HCEC 1CT (cell line): ENCODE results near the gene LIAS.
A peak's percentile ranks its signal among the peaks of the same experiment; 100 is the strongest.
"Not testable (repeated sequence)": the region's sequence is repeated elsewhere in the genome, so short reads cannot be mapped to it uniquely, and the experiment has no call there.

Experiments
- DNase-seq: peaks from one replicate; pipeline ENCODE4 v3.0.0-alpha.2; 2017

The LIAS gene

DNA sequence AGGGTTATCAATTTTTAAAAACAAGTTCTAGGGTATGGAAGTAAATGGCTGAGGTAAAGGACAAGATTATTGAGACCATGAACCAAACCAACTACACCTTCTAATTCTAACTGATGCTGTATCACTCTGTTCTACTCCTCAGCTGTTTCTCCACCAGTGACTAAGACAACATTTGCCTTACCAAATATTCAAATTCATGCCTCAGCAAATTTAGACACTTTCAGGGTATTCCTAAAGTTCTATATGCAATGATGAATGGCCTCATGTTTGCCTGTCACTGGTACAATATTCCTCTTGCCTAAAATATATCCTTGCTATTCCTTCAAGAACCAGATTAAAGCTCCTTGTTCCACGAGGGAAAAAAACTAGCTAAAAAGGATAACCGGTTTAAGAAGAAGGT is 5.1 kb upstream of the LIAS start:
- DNase-seq = no peak

DNA sequence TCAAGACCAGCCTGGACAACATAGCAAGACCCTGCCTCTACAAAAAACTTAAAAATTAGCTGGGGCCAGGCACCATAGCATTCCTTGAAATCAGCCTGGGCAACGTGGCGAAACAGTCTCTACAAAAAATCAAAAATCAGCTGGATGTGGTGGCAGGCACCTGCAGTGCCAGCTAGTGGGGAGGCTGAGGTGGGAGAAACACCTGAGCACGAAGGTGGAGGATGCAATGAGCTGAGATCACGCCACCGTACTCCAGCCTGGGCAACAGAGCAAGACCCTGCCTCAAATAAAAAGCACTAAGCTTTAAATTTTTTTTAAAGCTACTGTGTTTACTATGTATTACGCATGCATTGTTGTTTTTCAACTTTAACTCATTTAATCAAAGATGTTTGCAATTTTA is 3.4 kb upstream of the LIAS start:
- no peak for DNase-seq

DNA sequence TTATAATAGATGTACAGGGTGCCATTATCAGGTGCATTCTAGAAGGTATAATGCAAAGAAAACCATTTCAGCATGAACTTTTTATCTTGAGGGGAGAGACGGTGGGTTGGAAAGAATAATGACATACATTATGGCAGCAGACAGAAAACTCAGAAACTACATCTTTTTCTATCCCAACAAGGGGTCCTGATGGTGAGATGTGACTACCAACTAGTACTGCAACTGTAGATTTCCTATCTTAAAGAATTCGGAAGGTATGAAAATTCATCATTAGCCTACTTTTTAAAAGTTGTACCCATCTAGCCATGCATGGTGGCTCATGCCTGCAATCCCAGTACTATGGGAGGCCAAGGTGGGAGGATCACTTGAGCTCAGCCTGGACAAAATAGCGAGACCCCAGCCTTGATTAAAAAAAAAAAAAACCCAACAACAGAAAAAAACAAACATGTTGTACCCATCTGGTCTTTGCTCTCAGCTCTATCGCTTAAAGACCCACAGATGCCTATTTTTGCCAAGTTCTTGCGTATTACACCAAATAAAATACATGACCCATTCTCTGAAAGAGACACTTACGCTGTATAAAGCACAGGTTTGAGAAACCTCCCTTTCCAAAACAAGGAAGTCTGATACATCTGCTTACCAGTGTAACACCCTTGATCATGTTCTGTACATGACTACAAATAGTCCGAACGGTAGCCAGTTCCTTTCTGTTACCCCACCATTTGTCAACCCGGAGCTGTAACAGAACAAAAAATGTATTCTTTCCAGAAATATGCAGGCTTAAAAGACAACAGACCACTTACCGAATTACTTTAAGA is 1.7 kb upstream of the LIAS start:
- no peak for DNase-seq

DNA sequence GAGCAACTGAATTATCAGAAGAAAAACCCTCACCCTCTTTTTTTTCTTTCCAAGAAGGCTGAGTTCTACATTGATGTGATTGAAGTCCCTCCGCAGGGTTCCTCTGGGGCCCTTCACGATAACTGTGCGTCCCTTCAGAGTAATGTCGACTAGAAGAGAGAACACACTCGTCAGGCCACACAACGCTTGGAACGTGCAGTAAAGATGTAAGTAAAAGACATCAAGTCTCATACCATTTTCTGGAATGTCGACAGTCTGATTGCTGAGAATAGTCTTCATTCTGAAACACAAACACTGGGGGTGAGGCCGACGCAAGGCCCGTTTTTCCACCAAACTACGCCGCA is 723 bp upstream of the LIAS start:
- not testable (repeated sequence) for DNase-seq

DNA sequence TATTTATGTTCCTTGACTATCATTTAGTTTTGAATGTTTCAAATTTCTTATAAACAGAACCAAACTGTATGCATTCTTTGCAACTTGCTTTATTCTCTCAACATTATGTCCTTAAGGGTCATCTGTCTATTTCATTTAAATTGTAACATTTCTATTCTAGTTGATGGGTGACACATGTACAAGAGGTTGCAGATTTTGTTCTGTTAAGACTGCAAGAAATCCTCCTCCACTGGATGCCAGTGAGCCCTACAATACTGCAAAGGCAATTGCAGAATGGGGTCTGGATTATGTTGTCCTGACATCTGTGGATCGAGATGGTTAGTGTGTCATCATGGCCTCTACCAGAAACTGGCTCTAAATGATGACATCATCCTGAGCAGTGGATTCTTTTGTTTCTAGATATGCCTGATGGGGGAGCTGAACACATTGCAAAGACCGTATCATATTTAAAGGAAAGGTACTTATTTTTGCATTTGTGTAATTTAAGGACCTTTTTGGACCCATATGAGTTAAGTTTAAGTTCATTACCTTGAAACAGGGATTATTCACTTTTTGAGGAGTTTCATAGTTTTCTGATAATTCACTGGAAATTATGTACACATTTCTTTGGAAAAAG is 6.1 kb downstream of the LIAS start:
- DNase-seq = peak; percentile 77

DNA sequence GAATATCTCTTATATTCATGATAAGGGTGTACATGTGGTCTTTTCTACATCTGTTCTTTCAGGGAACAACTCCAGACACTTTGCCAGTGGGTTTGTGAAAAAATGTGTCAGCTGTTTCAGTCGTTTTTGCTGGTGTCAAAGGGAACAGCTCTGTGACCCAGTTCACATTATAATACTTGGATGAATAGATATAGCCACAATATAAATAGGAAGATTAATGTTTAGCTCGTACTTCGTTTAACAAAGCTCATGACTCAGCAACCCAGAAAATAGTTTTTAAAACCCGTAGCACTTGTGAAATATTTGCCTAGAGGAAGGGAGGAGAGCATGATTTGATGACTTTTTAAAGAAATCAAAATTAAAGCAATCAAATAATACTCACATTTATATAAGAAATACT is 7.9 kb downstream of the LIAS start:
- DNase-seq = peak; percentile 52

DNA sequence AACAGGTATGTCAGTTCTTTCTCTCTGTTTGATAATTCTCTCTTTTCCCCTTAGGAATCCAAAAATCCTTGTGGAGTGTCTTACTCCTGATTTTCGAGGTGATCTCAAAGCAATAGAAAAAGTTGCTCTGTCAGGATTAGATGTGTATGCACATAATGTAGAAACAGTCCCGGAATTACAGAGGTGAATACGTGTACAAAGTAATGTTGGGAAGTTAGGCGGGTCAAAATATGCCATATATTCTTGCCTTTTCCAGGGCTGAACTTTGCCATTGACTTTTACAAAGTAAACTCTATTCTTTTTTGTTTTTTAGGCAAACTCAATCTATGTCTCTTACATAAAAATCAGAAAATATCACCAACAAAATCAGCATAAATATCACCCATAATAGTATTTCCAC is 8.6 kb downstream of the LIAS start:
- DNase-seq = no peak

DNA sequence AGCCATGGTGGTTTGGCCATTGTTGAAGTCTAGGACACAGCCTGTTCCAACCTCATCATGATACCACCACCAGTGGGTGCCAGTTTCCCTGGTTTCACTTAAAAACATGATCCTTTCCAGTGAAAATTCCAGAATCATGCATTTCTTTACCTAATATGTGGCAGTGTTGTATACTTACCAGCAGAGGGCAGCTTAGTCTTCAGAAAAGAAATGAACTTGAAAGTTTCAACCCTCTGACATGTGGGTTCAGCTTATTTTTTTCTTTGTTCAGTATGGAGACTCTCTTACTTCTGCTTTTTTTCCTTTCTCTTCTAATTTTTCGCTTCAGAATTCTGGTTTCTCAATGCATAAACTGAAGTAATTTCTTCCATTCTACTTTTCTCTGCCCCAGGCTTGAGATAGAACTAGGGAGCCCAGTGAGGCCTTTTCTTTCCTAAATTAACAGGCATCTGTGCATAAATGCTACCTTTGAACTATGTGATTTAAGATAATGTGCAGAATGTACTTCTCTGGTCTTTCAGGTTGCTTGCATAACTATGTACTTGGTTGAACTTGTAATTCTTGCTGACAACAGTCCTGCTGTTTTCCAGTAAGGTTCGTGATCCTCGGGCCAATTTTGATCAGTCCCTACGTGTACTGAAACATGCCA is 10.7 kb downstream of the LIAS start:
- DNase-seq = peak; percentile 73

DNA sequence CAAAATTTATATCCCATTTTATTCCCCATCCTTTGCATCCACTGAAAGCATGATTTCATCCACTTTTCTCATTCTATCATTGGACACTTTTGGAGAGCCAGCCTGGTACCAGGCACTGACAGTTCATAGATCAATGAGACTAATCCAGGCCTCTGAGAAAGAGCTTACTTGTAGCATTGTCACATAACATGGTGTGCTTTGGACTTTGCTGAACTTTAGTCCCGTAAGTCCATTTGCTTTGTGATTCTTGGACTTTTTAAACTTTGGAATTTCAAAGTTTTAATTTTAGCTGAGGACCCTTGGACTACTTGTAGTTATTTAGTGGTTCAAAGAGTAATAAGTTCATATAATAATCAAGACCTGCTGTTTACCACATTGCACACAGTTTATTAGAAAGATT is 11.5 kb downstream of the LIAS start:
- no peak for DNase-seq

DNA sequence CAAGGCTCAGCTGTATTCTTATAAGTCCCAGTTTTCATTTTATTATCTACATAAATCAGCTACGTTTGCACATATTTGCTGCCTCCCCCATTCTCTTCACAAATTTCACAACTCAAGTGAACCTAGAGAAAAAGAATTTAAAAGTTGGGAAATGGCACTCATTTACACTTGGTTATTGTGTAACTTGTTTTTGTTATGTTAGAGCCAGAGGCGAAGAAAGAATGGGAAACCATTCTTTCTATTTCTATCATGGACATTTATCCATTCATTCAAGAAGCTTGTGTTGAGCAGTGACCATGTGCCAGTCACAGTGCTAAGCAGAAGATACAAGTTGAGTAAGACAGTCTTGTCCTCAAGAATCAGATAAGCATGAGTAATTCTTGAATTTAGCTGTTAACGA is 13.5 kb downstream of the LIAS start:
- DNase-seq = no peak

DNA sequence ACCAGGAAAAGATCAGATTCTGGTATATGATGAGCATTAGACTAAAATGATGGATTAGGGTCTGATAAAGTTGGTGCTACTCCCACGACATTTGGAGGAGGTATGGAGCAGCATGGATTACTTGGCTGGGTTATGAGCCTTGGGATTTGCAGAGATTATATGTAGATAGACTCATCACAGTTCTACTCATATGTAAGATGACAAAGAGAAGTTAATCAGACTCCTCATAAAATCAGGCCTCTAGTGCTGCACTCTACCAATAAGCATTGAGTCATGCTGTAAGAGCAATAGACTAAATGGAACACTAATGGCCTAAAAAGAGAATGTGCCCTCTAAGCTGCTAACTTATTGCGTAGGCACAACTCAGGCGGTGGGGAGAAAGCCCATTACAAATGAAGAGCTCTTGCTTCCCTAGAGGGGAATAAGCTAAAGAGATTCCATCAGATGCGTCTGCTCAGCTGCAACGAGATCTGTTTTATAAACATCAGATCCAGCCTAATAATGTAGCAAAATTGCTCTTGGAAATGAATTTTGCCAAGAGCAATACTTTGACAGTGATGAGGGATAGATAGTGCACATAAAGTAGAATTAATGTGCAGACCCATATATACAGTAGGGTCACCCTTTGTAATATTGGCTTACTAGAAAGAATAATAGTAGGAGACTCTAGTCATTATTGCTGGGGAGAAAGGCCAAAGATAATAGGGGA is 17.5 kb downstream of the LIAS start:
- DNase-seq = no peak

DNA sequence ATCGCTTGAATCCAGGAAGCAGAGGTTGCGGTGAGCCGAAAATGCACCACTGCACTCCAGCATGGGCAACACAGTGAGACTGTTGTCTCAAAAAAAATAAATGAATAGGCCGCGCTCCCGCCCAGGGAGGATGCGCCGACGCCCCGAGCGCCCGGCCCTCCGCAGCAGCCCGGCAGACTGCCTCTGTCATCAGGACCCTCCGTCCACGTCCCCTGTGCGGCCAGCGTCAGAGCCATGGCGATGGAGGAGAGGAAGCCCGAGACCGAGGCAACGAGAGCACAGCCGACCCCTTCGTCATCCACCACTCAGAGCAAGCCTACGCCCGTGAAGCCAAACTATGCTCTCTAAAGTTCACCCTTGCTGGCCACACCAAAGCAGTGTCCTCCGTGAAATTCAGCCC is 21.4 kb downstream of the LIAS start:
- DNase-seq = no peak

DNA sequence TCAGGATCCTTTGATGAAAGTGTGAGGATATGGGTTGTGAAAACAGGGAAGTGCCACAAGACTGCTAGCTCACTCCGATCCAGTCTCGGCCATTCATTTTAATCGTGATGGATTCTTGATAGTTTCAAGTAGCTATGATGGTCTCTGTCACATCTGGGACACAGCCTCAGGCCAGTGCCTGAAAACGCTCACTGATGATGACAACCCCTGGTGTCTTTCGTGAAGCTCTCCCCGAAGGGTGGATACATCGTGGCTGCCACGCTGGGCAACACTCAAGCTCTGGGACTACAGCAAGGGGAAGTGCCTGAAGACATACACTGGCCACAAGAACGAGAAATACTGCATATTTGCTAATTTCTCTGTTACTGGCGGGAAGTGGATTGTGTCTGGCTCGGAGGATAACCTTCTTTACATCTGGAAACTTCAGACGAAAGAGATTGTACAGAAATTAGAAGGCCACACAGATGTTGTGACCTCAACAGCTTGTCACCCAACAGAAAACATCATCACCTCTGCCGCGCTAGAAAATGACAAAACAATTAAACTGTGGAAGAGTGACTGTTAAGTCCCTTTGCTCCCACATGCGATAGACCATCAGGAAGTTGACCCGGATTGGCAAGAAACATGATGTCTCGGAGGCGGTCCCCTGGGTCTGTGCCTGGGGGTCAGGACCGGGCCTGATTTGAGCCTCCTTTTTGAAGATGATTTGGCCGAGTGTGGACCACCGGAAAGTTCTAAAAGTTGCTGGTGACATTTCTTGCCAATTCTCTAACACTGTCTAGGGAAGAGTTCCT is 22.2 kb downstream of the LIAS start:
- no peak for DNase-seq

DNA sequence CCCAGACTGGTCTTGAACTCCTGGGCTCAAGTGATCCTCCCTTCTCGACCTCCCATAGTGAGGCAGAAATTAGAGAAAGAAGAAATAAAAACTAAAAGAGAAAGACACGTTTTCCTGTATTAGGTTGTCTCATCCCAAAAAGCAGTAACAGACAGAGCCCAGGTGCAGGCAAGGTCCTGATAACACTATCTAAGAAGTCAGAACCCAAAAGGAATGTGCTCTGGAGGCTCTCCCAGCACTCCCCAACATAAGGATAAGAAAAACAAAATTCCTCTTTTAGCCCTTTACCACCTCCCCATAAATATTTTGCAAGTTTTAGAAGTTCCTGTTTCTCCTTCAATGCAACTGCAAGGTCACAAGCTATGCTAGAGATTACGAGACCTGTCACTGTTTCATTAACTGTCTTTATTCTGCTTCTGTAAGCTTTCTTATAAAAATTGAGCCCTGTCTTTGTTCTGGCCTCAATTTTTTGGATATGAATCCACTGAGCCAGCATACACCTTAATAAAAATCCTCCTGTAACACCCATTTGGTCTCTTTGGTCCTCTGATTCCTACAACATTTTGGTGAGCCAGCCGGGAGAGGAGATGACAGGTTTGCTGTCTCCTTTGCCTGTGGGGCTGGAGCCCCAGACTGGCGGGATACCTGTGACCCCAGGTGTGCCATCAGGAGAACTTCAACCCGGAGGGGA is 25.9 kb downstream of the LIAS start:
- no peak for DNase-seq

DNA sequence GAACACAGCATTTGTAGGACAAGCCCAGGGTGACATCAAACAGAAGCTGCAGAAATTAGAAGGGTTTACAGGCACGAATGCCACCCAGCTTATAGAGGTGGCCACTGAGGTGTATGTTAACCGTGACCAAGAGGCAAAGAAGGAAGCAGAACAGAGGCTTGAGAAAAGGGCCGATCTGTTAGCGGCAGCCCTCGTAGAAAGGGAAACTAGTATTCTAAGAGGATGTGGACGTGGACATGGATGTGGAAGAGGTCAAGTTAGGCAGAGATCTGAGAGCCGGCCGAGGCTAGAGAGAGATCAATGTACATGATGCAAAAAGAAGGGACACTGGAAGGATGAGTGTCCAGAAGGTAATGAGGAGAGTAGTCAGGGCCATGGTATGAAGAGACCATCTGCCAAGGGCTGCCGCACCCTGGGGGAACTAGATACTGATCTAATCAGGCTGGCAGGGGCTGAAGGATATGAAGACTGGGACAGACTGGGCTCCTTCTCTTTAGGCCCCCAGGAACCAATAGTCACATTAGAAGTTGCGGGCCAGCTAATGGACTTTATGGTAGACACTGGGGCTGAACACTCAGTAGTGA is 27.5 kb downstream of the LIAS start:
- no peak for DNase-seq

DNA sequence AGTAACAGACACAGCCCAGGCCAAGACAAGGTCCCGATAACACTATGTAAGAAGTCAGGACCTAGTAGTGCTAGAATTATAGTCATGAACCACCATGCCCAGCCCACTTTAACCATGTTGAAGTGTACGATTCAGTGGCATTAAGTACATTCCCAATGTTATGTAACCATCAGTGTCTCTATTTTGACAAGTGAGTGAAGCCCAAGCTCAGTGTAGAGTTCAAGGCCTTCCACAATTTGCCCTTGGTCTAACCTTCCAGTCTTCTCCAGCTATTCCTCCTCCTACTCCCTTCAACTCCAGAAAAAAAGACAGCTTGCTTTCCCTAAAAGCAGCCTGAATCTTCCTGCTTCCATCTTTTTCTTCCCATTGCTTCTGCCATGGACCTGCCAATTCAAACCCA is 31.5 kb downstream of the LIAS start:
- no peak for DNase-seq

DNA sequence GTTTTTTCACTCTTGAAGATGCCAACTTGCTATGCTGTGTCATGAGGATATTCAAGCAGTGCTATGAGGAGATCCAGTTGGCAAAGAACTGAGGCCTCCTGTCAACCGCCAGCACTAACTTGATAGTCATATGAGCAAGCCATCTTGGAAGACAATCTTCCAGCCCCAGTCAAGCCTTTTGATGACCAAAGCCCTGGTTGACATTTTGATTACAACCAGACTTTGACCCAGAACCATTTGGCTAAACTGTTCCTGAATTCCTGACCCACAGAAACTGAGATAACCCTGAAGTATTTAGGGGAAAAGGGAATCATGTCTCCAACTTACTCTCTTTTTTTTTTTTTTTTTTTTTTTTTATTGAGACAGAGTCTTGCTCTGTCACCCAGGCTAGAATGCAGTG is 35.5 kb downstream of the LIAS start:
- no peak for DNase-seq

DNA sequence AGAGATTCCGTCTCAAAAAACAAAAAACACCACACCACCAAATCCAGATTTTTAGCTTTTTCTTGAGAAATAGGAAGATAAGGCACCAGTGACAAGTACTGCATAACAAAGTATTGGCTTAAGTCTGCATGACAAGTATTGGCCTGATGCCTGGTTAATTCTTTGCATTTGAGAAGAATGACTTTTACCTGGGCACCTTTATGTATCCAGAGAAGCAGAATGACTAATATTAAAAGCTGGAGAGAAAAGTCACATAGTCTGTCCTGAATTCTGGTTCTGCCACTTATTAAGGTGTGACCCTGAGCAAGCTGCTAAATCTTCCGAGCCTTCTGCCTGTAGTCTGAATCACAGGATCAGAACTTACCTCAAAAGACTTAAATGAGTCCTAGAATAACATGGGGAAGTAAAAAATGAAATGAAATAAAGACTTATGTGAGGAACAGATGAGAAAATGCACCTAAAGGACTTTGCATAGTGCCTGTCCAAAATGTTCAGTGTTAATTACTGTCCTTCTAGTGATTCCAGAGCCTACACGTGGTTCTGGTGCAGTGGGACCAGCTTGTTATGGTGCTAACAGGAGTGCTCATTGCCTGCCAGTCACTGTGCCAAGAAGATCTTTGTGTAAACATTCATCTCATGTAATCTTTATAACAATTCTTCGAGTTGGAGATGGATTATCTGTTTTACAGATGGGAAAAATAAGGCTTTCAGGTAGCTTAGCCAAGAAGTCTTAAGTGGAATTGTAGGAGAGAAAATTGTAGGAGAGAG is 36.8 kb downstream of the LIAS start:
- DNase-seq = no peak

DNA sequence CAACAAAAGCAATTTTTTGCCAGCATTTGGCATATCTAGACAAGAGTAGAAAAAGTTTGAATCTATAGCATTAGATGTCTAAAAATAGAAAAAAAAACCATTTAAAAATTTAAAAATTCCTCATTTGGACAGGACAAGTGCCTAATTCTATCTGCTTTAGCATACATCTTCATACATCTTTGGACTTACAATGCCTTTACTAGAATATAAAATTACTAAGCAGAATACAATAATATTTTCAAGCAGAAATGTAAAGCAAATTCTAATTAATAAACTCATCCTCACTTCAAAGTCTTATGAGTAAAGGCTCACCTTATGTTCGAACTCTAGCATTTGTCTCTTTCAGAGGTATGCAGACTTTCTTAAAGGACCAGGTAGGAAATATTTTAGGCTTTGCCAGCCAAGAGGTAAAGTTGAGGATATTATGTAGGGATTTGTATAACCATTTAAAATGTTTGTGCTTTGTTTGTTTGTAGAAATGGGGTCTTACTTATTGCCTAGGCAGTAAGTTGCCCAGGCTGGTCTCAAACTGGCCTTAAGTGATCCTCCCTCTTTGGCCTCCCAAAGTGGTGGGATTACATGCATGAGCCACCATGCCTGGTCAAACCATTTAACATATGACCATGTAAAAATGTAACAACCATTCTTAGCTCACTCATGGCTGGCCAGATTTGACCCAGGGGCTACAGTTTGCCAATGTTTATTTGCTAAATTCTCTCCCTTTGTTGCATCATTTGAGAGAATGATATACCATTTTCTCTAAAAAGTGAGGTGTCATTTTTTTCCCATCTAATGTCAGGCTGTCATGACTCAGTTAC is 39.3 kb downstream of the LIAS start:
- no peak for DNase-seq

DNA sequence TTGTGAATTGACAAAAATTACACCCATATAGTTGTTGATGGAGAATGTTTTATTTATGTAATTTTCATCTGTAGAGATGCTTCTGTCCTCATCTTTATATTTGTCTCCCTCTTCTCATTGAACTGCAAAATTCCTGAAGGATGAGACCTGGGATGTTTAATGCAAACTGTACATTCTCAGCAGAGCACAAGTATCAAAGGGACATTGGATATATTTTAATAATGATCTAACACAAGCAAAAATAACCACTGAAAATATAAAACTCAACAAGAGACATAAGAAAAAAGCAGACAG is 39.8 kb downstream of the LIAS start:
- no peak for DNase-seq
